GM12891 (cell line): ENCODE measurements around the gene COL8A2.

ENCODE experiments used
- PAX5 ChIP-seq: IDR thresholded peaks from 2 replicates; pipeline ENCODE4 v1.6.1; 2011; ENCODE audit warnings: low read length, moderate library complexity, mild to moderate bottlenecking; ENCODE audit not compliant: insufficient read depth, severe bottlenecking
- POLR2A ChIP-seq: IDR thresholded peaks from 2 replicates; pipeline ENCODE4 v1.6.1; 2011; ENCODE audit warnings: low read depth, low read length, control low read depth
- POLR2AphosphoS5 ChIP-seq: IDR thresholded peaks from 2 replicates; pipeline ENCODE4 v1.6.1; 2011; ENCODE audit warnings: low read depth, low read length, control low read depth
- POU2F2 ChIP-seq: IDR thresholded peaks from 2 replicates; pipeline ENCODE4 v1.6.1; 2011; ENCODE audit warnings: low read depth, mild to moderate bottlenecking, control low read depth, low read length, moderate library complexity
- SPI1 ChIP-seq: IDR thresholded peaks from 2 replicates; pipeline ENCODE4 v1.6.1; 2011; ENCODE audit warnings: low read depth, low read length, control low read depth
- TAF1 ChIP-seq: IDR thresholded peaks from 2 replicates; pipeline ENCODE4 v1.6.1; 2011; ENCODE audit warnings: low read depth, low read length, control low read depth

GRCh38 chr1:36107394-36107793, 17.6 kb downstream of the COL8A2 start:
- no peak for TF ChIP-seq POLR2A
- TF ChIP-seq POLR2AphosphoS5, result no peak
- TF ChIP-seq SPI1, result no peak
- TF ChIP-seq POU2F2, result no peak
- TF ChIP-seq TAF1, result no peak
- no peak for TF ChIP-seq PAX5
